B cell (primary cell): ENCODE measurements around the gene GRM8. TPM values are rescaled to one million over a fixed set of nuclear protein-coding genes. Genes with fewer than 3 reads are reported as not detected.

Experiments
- ATAC-seq: fragments of 200-7000 bp; cut with Tn5 transposase; one replicate; pipeline ENCODE4 v1.10.0; 2021; ENCODE audit warnings: low read depth, mild to moderate bottlenecking, moderate number of reproducible peaks, moderate library complexity
- CTCF ChIA-PET: fragments of 350-600 bp; sonication (Branson Sonifier 250); formaldehyde crosslinking; loops from one replicate; lab custom pipeline; 2021; ENCODE audit warnings: antibody characterized with exemption, inconsistent platforms; lab: Charles Lee
- POLR2A ChIA-PET: fragments of 350-600 bp; sonication (Branson Sonifier 250); formaldehyde crosslinking; loops from one replicate; lab custom pipeline; 2021; ENCODE audit warnings: antibody characterized with exemption; lab: Charles Lee
- DNase-seq: peaks from one replicate; pipeline ENCODE4 v3.0.0; 2013
- H2AFZ ChIP-seq: 2 replicates; pipeline ENCODE4 v1.6.1; 2012; ENCODE audit warnings: mild to moderate bottlenecking, low read depth, low read length; ENCODE audit not compliant: insufficient read depth, poor library complexity, severe bottlenecking
- H3K27ac ChIP-seq, 2 donors: 1 replicate in 1 of 2; 2 replicates in 1 of 2; pipeline ENCODE4 v1.5.1; 2012 to 2013; ENCODE audit warnings: low read length in 2 of 2, mild to moderate bottlenecking in 2 of 2, moderate library complexity in 1 of 2
- H3K27me3 ChIP-seq, 4 experiments: fragments of 200-600 bp in 1 of 4; sonication (generic) in 1 of 4; replicated peaks in 1 of 4; 1 replicate in 2 of 4; 2 replicates in 2 of 4; pipeline versions ENCODE4 v1.6.1 to v1.7.0; 2013 to 2016; ENCODE audit warnings: low read length in 3 of 4, mild to moderate bottlenecking in 2 of 4, mixed read lengths in 1 of 4, moderate library complexity in 1 of 4; ENCODE audit not compliant: insufficient read depth in 4 of 4, control insufficient read depth in 3 of 4; ENCODE audit errors: control extremely low read depth in 1 of 4
- H3K36me3 ChIP-seq, 2 experiments: replicated peaks in 1 of 2; 1 replicate in 1 of 2; 2 replicates in 1 of 2; pipeline versions ENCODE4 v1.6.1 to v1.7.1; 2013; ENCODE audit warnings: low read length in 1 of 2; ENCODE audit not compliant: insufficient read depth in 2 of 2, control insufficient read depth in 1 of 2; ENCODE audit errors: control extremely low read depth in 1 of 2, extremely low read depth in 1 of 2
- H3K4me1 ChIP-seq, 2 donors: fragments of 200-600 bp in 1 of 2; sonication (generic) in 1 of 2; 1 replicate in 1 of 2; 2 replicates in 1 of 2; pipeline versions ENCODE4 v1.5.1 to v1.6.1; 2013 to 2017; ENCODE audit warnings: low read length in 2 of 2; ENCODE audit not compliant: control insufficient read depth in 2 of 2, insufficient read depth in 2 of 2
- H3K4me2 ChIP-seq: replicated peaks from 2 replicates; pipeline ENCODE3; 2012; ENCODE audit warnings: mild to moderate bottlenecking, low read depth, low read length; ENCODE audit not compliant: poor library complexity, severe bottlenecking
- H3K4me3 ChIP-seq, 5 experiments: fragments of 200-600 bp in 1 of 5; sonication (generic) in 1 of 5; 1 replicate in 3 of 5; 2 replicates in 2 of 5; pipeline versions ENCODE4 v1.5.1 to v1.7.0; 2011 to 2016; ENCODE audit warnings: low read length in 4 of 5, mild to moderate bottlenecking in 4 of 5, low read depth in 2 of 5, control low read depth in 1 of 5, moderate library complexity in 1 of 5; ENCODE audit not compliant: insufficient read depth in 1 of 5; ENCODE audit errors: control extremely low read depth in 1 of 5, extremely low read depth in 1 of 5
- H3K79me2 ChIP-seq: fragments of 200-600 bp; sonication (generic); one replicate; pipeline ENCODE4 v1.6.0; 2016; ENCODE audit warnings: low read length; ENCODE audit not compliant: control insufficient read depth, insufficient read depth
- H3K9ac ChIP-seq: fragments of 200-600 bp; sonication (generic); 2 replicates; pipeline ENCODE4 v1.6.1; 2017; ENCODE audit warnings: mild to moderate bottlenecking, low read length, moderate library complexity
- H3K9me3 ChIP-seq, 3 donors: one replicate each; pipeline versions ENCODE4 v1.6.1 to v1.7.1; 2013; ENCODE audit warnings: low read length in 2 of 3; ENCODE audit not compliant: control insufficient read depth in 2 of 3, insufficient read depth in 1 of 3; ENCODE audit errors: control extremely low read depth in 1 of 3
- H4K20me1 ChIP-seq: 2 replicates; pipeline ENCODE4 v1.6.0; 2012; ENCODE audit warnings: mild to moderate bottlenecking, low read length; ENCODE audit not compliant: insufficient read depth, control insufficient read depth, poor library complexity, severe bottlenecking
- H3K27ac Mint-ChIP-seq: one replicate; pipeline ENCODE4 v1.8.0; 2021; ENCODE audit warnings: mixed read lengths
- H3K27me3 Mint-ChIP-seq: one replicate; pipeline ENCODE4 v1.8.0; 2021; ENCODE audit warnings: mixed read lengths
- H3K4me1 Mint-ChIP-seq: one replicate; pipeline ENCODE4 v1.8.0; 2021; ENCODE audit warnings: mixed read lengths
- H3K4me3 Mint-ChIP-seq: one replicate; pipeline ENCODE4 v1.8.0; 2021; ENCODE audit warnings: mixed read lengths
- H3K9me3 Mint-ChIP-seq: one replicate; pipeline ENCODE4 v1.8.0; 2022; ENCODE audit warnings: mixed read lengths; ENCODE audit not compliant: insufficient read depth
- CTCF ChIP-seq: fragments of 200-600 bp; IDR thresholded peaks from one replicate; pipeline ENCODE4 v1.8.0; 2022; ENCODE audit warnings: antibody characterized with exemption, mild to moderate bottlenecking
- EZH2 ChIP-seq: IDR thresholded peaks from 2 replicates; pipeline ENCODE4 v1.6.1; 2012; ENCODE audit warnings: borderline replicate concordance, low read depth, mild to moderate bottlenecking, moderate library complexity, low read length; ENCODE audit not compliant: insufficient read depth, poor library complexity, severe bottlenecking
- WGBS: methylation state at CpG from one replicate; pipeline ENCODE4 v1.1.5; 2013; ENCODE audit warnings: missing lambda C conversion rate; ENCODE audit not compliant: insufficient coverage; 5-methylcytosine and 5-hydroxymethylcytosine counted together
- intact Hi-C: fragments of 100-400 bp; cut with micrococcal nuclease; formaldehyde crosslinking; loops from one replicate; pipeline ENCODE4 v1.10.0; 2022
- polyA plus RNA-seq: library from polyadenylated mRNA; depleted of rRNA; stranded (reverse); fragments of >200 nt; gene quantifications from 2 replicates; pipeline ENCODE4 v1.2.3, GENCODE V29; 2012
- total RNA-seq, 2 donors: library from RNA; stranded (reverse); fragments of 120-200 nt in 1 of 2; gene quantifications; 1 replicate in 1 of 2; 2 replicates in 1 of 2; pipeline versions ENCODE4 v1.2.3 to v1.2.4, GENCODE V29; 2013 to 2022

Gene GRM8
- total and polyA plus RNA-seq, 2 donors (not counting 1 experiment from before 2014, with no cell fraction given), result not detected

GRCh38 chr7:127256041-127256725, 3.4 kb upstream of the GRM8 start:
- TF ChIP-seq CTCF (no peak), EZH2 (no peak)
- intact Hi-C loops, result loop anchor here (10.0 kb wide), 1 partner anchor 451 kb away; no protein-coding TSS in a partner anchor
- CTCF ChIA-PET, result no interaction called here
- peaks cover 13% of the 10 kb centered on the region for H3K4me1 Mint-ChIP-seq
- peaks cover 14 to 19% of the 10 kb centered on the region in 2 donors for H3K4me1 ChIP-seq
- H3K4me3 Mint-ChIP-seq, result no peak overlapping the region
- H3K4me2 ChIP-seq, result no peak overlapping the region
- no peak overlapping the region for H3K27ac ChIP-seq
- no peak overlapping the region for H3K4me3 ChIP-seq
- peaks cover 2 to 63% (median 32%) of the 10 kb centered on the region in 4 experiments for H3K27me3 ChIP-seq
- H3K27ac Mint-ChIP-seq, result no peak overlapping the region
- H3K79me2 ChIP-seq, result no peaks in the 10 kb centered on the region
- no peaks in the 10 kb centered on the region for H3K36me3 ChIP-seq
- H4K20me1 ChIP-seq, result no peaks in the 10 kb centered on the region
- H3K9me3 Mint-ChIP-seq, result peaks cover 2% of the 10 kb centered on the region
- no peak for ATAC-seq
- peaks cover 0 to 13% (median 0%) of the 10 kb centered on the region in 3 donors for H3K9me3 ChIP-seq
- no peak for DNase-seq
- peaks cover 66% of the 10 kb centered on the region for H3K27me3 Mint-ChIP-seq
- 94% methylated on average over 2 of the region's 2 CpGs for WGBS
- no peak overlapping the region for H3K9ac ChIP-seq
- POLR2A ChIA-PET, result no interaction called here
- H2AFZ ChIP-seq, result no peak overlapping the region

GRCh38 chr7:127254163-127254684, 1.5 kb upstream of the GRM8 start:
- Mint-ChIP-seq H3K27me3 (peaks cover 70% of the 10 kb centered on the region), H3K4me3 (peak overlapping the region; percentile 89), H3K4me1 (peaks cover 20% of the 10 kb centered on the region), H3K27ac (no peak overlapping the region), H3K9me3 (no peaks in the 10 kb centered on the region)
- intact Hi-C loops, result loop anchor here (5.0 to 10.0 kb wide), 3 partner anchors 138 to 449 kb away; partner anchors contain the start of gene ZNF800
- peaks cover 0 to 13% (median 0%) of the 10 kb centered on the region in 3 donors for H3K9me3 ChIP-seq
- ChIA-PET CTCF (interaction anchor here (1.6 kb wide), 1 partner anchor 9 kb away, joined by 6 read pairs; no protein-coding TSS in a partner anchor), POLR2A (no interaction called here)
- peak overlapping the region; percentile 81 for H3K9ac ChIP-seq
- H3K36me3 ChIP-seq, result no peaks in the 10 kb centered on the region
- WGBS, result 17% methylated on average over 4 of the region's 11 CpGs
- DNase-seq (no peak), ATAC-seq (no peak)
- H3K27ac ChIP-seq, result no peak overlapping the region
- peak overlapping the region in 3 of 5 experiments; percentile 59 to 94 (median 79) for H3K4me3 ChIP-seq
- H3K27me3 ChIP-seq, result peaks cover 2 to 75% (median 46%) of the 10 kb centered on the region in 4 experiments
- peak overlapping the region; percentile 98 for H2AFZ ChIP-seq
- H3K79me2 ChIP-seq, result no peaks in the 10 kb centered on the region
- TF ChIP-seq CTCF, result peak; percentile 25
- no peak for TF ChIP-seq EZH2
- H4K20me1 ChIP-seq, result no peaks in the 10 kb centered on the region
- peak overlapping the region; percentile 96 for H3K4me2 ChIP-seq
- H3K4me1 ChIP-seq, result peaks cover 21 to 24% of the 10 kb centered on the region in 2 donors
